ENCODE measurements around the gene DPM1. TPM values are rescaled to one million over a fixed set of nuclear protein-coding genes. Genes with fewer than 3 reads are reported as not detected.
A peak's percentile ranks its signal among the peaks of the same experiment; 100 is the strongest.

The DPM1 gene
- total RNA-seq, 4 donors from 2014 or later: 3.2 to 42.9 (median 38.4) TPM

- intact Hi-C loops (cut with DNase I; ENCODE audit: low total_unique reads): loop anchor here (2.0 kb wide), 1 partner anchor 137 kb away; the partner anchor contains the start of gene BCAS4
- Histone ChIP-seq H3K4me1 (peaks cover 19 to 41% (median 27%) of the 10 kb centered on the region in 4 donors), H3K9me3 (no peaks in the 10 kb centered on the region), H3K27ac (peak within 1 kb of the TSS; percentile 97 to 98 (median 98)), H3K27me3 (no peaks in the 10 kb centered on the region), H3K4me3 (peak within 1 kb of the TSS; percentile 64 to 87 (median 82)), H3K36me3 (peaks cover 0 to 27% (median 13%) of the 10 kb centered on the region in 4 donors)
- 0% methylated on average over 6 of the region's 58 CpGs; no CpG with 5 or more reads in 1 of the 2 donors for WGBS, 2 donors (ENCODE audit: low coverage in 1 of 2)
- peak; percentile 92 for DNase-seq
- peak; percentile 63 to 95 (median 77) for TF ChIP-seq CTCF (IDR thresholded peaks at IDR 0.05)
- TF ChIP-seq POLR2AphosphoS5 (IDR thresholded peaks at IDR 0.05): peak; percentile 67 to 91 (median 85)
- peak; percentile 66 for TF ChIP-seq EP300 (IDR thresholded peaks at IDR 0.05; ENCODE audit: low read depth)
- peak; percentile 86 for TF ChIP-seq POLR2A (IDR thresholded peaks at IDR 0.05)
- in situ Hi-C loops (cut with MboI; ENCODE audit: low pct_ligation_motif_present in 1 of 4, low pct_unique_long_range_greater_than_20kb in 1 of 4, low sequenced_read_pairs in 3 of 4): loop anchor here in 3 of 4 donors (5.0 to 10.0 kb wide), 2 partner anchors 137 to 139 kb away; partner anchors contain the start of gene BCAS4 (in 2 of the 3)
Observed at GRCh38 chr20:50931306-50932015, 26.9 kb downstream of the DPM1 start, which contains the start of gene ADNP. TSS of gene ADNP (minus strand) at chr20:50931437. CDS start at chr20:50903996, 27,441 bp downstream.

DNA sequence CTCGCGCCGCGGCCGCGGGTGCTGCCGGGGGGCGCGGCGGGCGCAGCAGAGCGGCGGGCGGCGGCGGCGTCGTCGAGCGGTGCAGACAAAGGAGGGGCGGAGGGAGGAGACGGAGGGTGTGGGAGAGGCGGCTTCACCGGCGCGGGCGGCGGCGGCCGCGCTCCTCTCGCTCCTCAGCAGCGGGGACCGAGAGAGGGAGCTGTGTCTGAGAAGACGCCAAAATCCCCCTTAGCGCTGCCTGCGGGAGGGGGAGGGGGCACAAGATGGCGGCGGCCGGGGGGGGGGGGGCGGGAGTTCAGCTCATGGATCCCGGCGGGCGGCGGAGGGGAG is 27.4 kb downstream of the DPM1 start:
- DNase-seq: no peak
- H3K4me1 ChIP-seq: peaks cover 22 to 46% (median 29%) of the 10 kb centered on the region in 4 donors
- 0% methylated on average over 37 of the region's 45 CpGs; no CpG with 5 or more reads in 1 of the 2 donors for WGBS, 2 donors (ENCODE audit: low coverage in 1 of 2)
- H3K4me3 ChIP-seq: peak overlapping the region; percentile 37 to 83 (median 72)
- H3K36me3 ChIP-seq: peaks cover 0 to 23% (median 11%) of the 10 kb centered on the region in 4 donors
- no peaks in the 10 kb centered on the region for H3K9me3 ChIP-seq
- intact Hi-C loops (cut with DNase I; ENCODE audit: low total_unique reads): loop anchor here (2.0 kb wide), 1 partner anchor 136 kb away; the partner anchor contains the start of gene BCAS4
- peak overlapping the region; percentile 97 to 98 (median 98) for H3K27ac ChIP-seq
- H3K27me3 ChIP-seq: no peaks in the 10 kb centered on the region
- in situ Hi-C loops (cut with MboI; ENCODE audit: low pct_ligation_motif_present in 1 of 4, low pct_unique_long_range_greater_than_20kb in 1 of 4, low sequenced_read_pairs in 3 of 4): loop anchor here in 3 of 4 donors (5.0 to 10.0 kb wide), 2 partner anchors 136 to 139 kb away; partner anchors contain the start of gene BCAS4 (in 2 of the 3)
- TF ChIP-seq CTCF (IDR thresholded peaks at IDR 0.05) (no peak), POLR2A (IDR thresholded peaks at IDR 0.05) (no peak), EP300 (IDR thresholded peaks at IDR 0.05; ENCODE audit: low read depth) (no peak), POLR2AphosphoS5 (IDR thresholded peaks at IDR 0.05) (no peak)

DNA sequence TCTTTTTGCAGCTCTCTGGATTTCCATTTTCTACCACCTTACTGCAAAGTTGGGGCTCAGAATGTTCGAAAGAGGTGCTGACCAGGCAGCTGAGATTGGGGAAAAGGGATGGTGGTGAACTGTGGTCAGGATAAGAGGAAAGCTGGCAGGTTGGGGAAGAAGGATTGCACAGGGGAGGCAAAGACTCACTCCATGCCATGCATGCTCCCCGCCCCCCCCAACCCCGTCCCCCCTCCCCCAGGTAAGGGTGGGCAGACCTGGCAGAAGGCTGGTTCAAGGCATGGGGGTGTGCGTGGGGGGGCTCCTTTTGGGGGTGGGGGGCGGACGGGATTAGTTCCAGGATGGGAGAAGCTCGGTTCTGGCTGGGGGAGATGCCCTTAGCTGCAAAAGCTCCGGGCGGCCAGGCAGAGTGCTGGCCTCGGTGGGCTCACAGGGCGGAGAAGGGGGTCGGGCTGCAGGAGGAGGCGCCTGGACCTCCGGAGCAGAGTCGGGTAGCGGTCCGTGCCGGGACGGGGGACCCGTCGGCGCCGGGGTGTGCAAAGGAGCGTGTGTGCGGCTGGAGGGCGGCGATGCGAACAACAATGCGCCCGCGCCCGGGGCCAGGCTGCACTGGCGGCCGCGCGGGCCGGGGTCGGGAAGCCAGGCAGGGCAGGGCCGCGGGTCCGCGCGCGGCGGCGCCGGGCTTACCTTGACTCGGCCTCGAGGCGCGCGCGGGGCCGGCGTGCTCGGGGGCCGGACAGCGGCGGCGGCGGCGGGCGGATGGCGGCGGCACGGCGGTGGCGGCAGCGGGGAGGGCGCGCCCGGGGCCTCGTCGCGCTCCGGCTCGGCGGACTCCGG is 28.0 kb downstream of the DPM1 start:
- peaks cover 26 to 52% (median 29%) of the 10 kb centered on the region in 4 donors for H3K4me1 ChIP-seq
- H3K27ac ChIP-seq: peak overlapping the region; percentile 97 to 98 (median 98)
- no peaks in the 10 kb centered on the region for H3K9me3 ChIP-seq
- DNase-seq: peak; percentile 26
- H3K27me3 ChIP-seq: no peaks in the 10 kb centered on the region
- 0% methylated on average over 1 to 68 of the region's 79 CpGs for WGBS, 2 donors (ENCODE audit: low coverage in 1 of 2)
- H3K4me3 ChIP-seq: peak overlapping the region; percentile 64 to 87 (median 82)
- no peak for TF ChIP-seq POLR2A (IDR thresholded peaks at IDR 0.05)
- no peak for TF ChIP-seq CTCF (IDR thresholded peaks at IDR 0.05)
- intact Hi-C loops (cut with DNase I; ENCODE audit: low total_unique reads): loop anchor here (2.0 kb wide), 1 partner anchor 136 kb away; the partner anchor contains the start of gene BCAS4
- in situ Hi-C loops (cut with MboI; ENCODE audit: low pct_ligation_motif_present in 1 of 4, low pct_unique_long_range_greater_than_20kb in 1 of 4, low sequenced_read_pairs in 3 of 4): loop anchor here in 3 of 4 donors (5.0 to 10.0 kb wide), 2 partner anchors 136 to 138 kb away; partner anchors contain the start of gene BCAS4 (in 2 of the 3)
- peaks cover 0 to 17% (median 8%) of the 10 kb centered on the region in 4 donors for H3K36me3 ChIP-seq
